OCI-LY7 (cell line): Measurements from ENCODE around the gene FAU. TPM values are rescaled to one million over a fixed set of nuclear protein-coding genes. Genes with fewer than 3 reads are reported as not detected.

ENCODE experiments used
- BruUV-seq: library from RNA; stranded (reverse); fragments of 400-500 nt; replicated peaks from 2 replicates; lab custom pipeline; 2021; lab: Mats Ljungman, UMichigan
- CTCF ChIA-PET: fragments of 300-600 bp; sonication (Branson Sonifier 250); formaldehyde crosslinking; loops from one replicate; lab custom pipeline; 2022; ENCODE audit warnings: antibody characterized with exemption; ENCODE audit not compliant: unreplicated experiment; lab: Charles Lee
- POLR2A ChIA-PET: fragments of 300-600 bp; sonication (Branson Sonifier 250); formaldehyde crosslinking; loops from one replicate; lab custom pipeline; 2022; ENCODE audit warnings: antibody characterized with exemption; lab: Charles Lee
- DNase-seq: peaks from one replicate; pipeline ENCODE4 v3.0.0-alpha.2; 2015; ENCODE audit warnings: low spot score
- H2AFZ ChIP-seq: fragments of 200-600 bp; sonication (generic), shearing (Covaris generic); 2 replicates; pipeline ENCODE4 v1.6.1; 2014; ENCODE audit warnings: mild to moderate bottlenecking, antibody characterized with exemption, low read length, moderate library complexity
- H3K27ac ChIP-seq: fragments of 200-600 bp; sonication (generic); 2 replicates; pipeline ENCODE4 v1.5.1; 2014; ENCODE audit warnings: mixed run types, low read depth, mild to moderate bottlenecking, moderate library complexity, low read length, inconsistent platforms; ENCODE audit not compliant: poor library complexity, severe bottlenecking
- H3K36me3 ChIP-seq: fragments of 200-600 bp; sonication (generic); 2 replicates; pipeline ENCODE4 v1.6.1; 2014; ENCODE audit warnings: mild to moderate bottlenecking, antibody characterized with exemption, low read length, moderate library complexity, mixed read lengths; ENCODE audit not compliant: insufficient read depth
- H3K4me1 ChIP-seq: fragments of 200-600 bp; sonication (generic); 2 replicates; pipeline ENCODE4 v1.5.1; 2014; ENCODE audit warnings: mild to moderate bottlenecking, low read length; ENCODE audit not compliant: insufficient read depth, poor library complexity, severe bottlenecking
- H3K4me2 ChIP-seq: fragments of 200-600 bp; sonication (generic); 2 replicates; pipeline ENCODE4 v1.6.1; 2014; ENCODE audit warnings: mild to moderate bottlenecking, low read length
- H3K4me3 ChIP-seq: fragments of 200-600 bp; sonication (generic); 2 replicates; pipeline ENCODE4 v1.5.1; 2014; ENCODE audit warnings: mild to moderate bottlenecking, low read depth, low read length; ENCODE audit not compliant: poor library complexity, severe bottlenecking
- H3K79me2 ChIP-seq: fragments of 200-600 bp; sonication (generic); 2 replicates; pipeline ENCODE4 v1.6.1; 2016; ENCODE audit warnings: low read depth, mild to moderate bottlenecking, low read length, moderate library complexity, mixed read lengths; ENCODE audit not compliant: insufficient read depth
- H3K9me2 ChIP-seq: fragments of 200-600 bp; sonication (generic); 2 replicates; pipeline ENCODE4 v1.6.1; 2016; ENCODE audit warnings: mild to moderate bottlenecking, low read length, mixed read lengths; ENCODE audit not compliant: insufficient read depth
- H3K9me3 ChIP-seq: fragments of 200-600 bp; sonication (generic); 2 replicates; pipeline ENCODE4 v1.6.1; 2014; ENCODE audit warnings: mild to moderate bottlenecking, mixed run types, low read length, mixed read lengths
- H4K20me1 ChIP-seq: fragments of 200-600 bp; sonication (generic); 2 replicates; pipeline ENCODE4 v1.6.1; 2014; ENCODE audit warnings: mild to moderate bottlenecking, antibody characterized with exemption, low read length, moderate library complexity, mixed read lengths; ENCODE audit not compliant: insufficient read depth
- CTCF ChIP-seq: fragments of 200-600 bp; sonication (generic); conservative IDR thresholded peaks from 2 replicates; pipeline ENCODE4 v1.5.1; 2014; ENCODE audit warnings: mild to moderate bottlenecking, antibody characterized with exemption, low read length, moderate library complexity, mixed read lengths
- EZH2phosphoT487 ChIP-seq: fragments of 200-600 bp; sonication (generic); IDR thresholded peaks from 2 replicates; pipeline ENCODE4 v1.6.1; 2018; ENCODE audit warnings: low read depth, borderline replicate concordance, mild to moderate bottlenecking, mixed run types, antibody characterized with exemption, low read length, moderate library complexity, mixed read lengths
- intact Hi-C: fragments of 100-400 bp; cut with micrococcal nuclease; formaldehyde crosslinking; loops from one replicate; pipeline ENCODE4 v1.10.0; 2022; ENCODE audit not compliant: unreplicated experiment
- total RNA-seq, 2 experiments: library from RNA; depleted of rRNA in 1 of 2; stranded (reverse); fragments of >200 nt in 1 of 2; shearing (Covaris generic) in 1 of 2; gene quantifications; 2 replicates each; pipeline ENCODE4 v1.2.3, GENCODE V29; 2014 to 2022

The FAU gene
- total RNA-seq, 2 experiments from 2014 or later, result 1,406 to 1,573 TPM

- Histone ChIP-seq H3K9me3 (no peaks in the 10 kb centered on the region), H3K36me3 (peaks cover 40% of the 10 kb centered on the region), H3K4me2 (peak overlapping the region; percentile 91; the same call in 1 of the 2 replicates), H3K79me2 (peaks cover 4% of the 10 kb centered on the region; the same call in 1 of the 2 replicates), H3K9me2 (no peaks in the 10 kb centered on the region), H4K20me1 (peaks cover 8% of the 10 kb centered on the region; the same call in 1 of the 2 replicates), H3K27ac (peak overlapping the region; percentile 36), H3K4me3 (peak overlapping the region; percentile 69), H3K4me1 (peaks cover 49% of the 10 kb centered on the region), H2AFZ (no peak overlapping the region)
- no peak for DNase-seq
- TF ChIP-seq EZH2phosphoT487 (no peak), CTCF (no peak)
- ChIA-PET POLR2A (interaction anchor here (1.0 to 2.2 kb wide), 4 partner anchors 13 to 386 kb away, joined by 3 to 14 read pairs (median 6); no protein-coding TSS in a partner anchor), CTCF (interaction anchor here (0.9 kb wide), 2 partner anchors 11 to 101 kb away, joined by 4 read pairs; partner anchors contain the start of gene FAU)
- no TSS peak for BruUV-seq
- intact Hi-C loops, result loop anchor here (1.0 to 10.0 kb wide), 4 partner anchors 98 to 336 kb away; partner anchors contain the start of genes CDC42EP2 and SF1
Measured at GRCh38 chr11:65111159-65111743, 10.7 kb downstream of the FAU start.

GRCh38 chr11:65110354-65110861, 11.5 kb downstream of the FAU start:
- H3K27ac ChIP-seq, result peak overlapping the region; percentile 36
- TF ChIP-seq EZH2phosphoT487 (no peak), CTCF (peak; percentile 93)
- peaks cover 41% of the 10 kb centered on the region for H3K4me1 ChIP-seq
- H3K9me2 ChIP-seq, result no peaks in the 10 kb centered on the region
- no peaks in the 10 kb centered on the region for H3K79me2 ChIP-seq
- CTCF ChIA-PET, result interaction anchor here (0.5 kb wide), 1 partner anchor 99 kb away, joined by 3 read pairs; no protein-coding TSS in a partner anchor
- no peak overlapping the region for H3K4me3 ChIP-seq
- H4K20me1 ChIP-seq, result peaks cover 8% of the 10 kb centered on the region; the same call in 1 of the 2 replicates
- no peak overlapping the region for H2AFZ ChIP-seq
- DNase-seq, result peak; percentile 87
- H3K36me3 ChIP-seq, result peaks cover 36% of the 10 kb centered on the region
- intact Hi-C loops, result loop anchor here (1.0 to 10.0 kb wide), 5 partner anchors 71 to 336 kb away; partner anchors contain the start of genes CAPN1, CDC42EP2 and SF1
- H3K9me3 ChIP-seq, result no peaks in the 10 kb centered on the region
- no TSS peak for BruUV-seq
- H3K4me2 ChIP-seq, result no peak overlapping the region
- POLR2A ChIA-PET, result interaction anchor here (0.7 to 2.2 kb wide), 4 partner anchors 12 to 308 kb away, joined by 3 to 14 read pairs (median 3); partner anchors contain the start of gene POLA2
